Type B pancreatic cell (in vitro differentiated cells): Measurements from ENCODE around the gene APCDD1L. TPM values are rescaled to one million over a fixed set of nuclear protein-coding genes. Genes with fewer than 3 reads are reported as not detected.

Experiments
- DNase-seq: peaks from one replicate; pipeline ENCODE4 v3.0.0; 2021; ENCODE audit warnings: mixed read lengths; ENCODE audit not compliant: unreplicated experiment; ENCODE audit errors: extremely low spot score
- H3K27ac Mint-ChIP-seq: 2 replicates; pipeline ENCODE4 v1.8.0; 2021; ENCODE audit warnings: mild to moderate bottlenecking, mixed read lengths
- H3K27me3 Mint-ChIP-seq: 2 replicates; pipeline ENCODE4 v1.8.0; 2021; ENCODE audit warnings: mixed read lengths
- H3K36me3 Mint-ChIP-seq: 2 replicates; pipeline ENCODE4 v1.8.0; 2021; ENCODE audit warnings: mixed read lengths
- H3K4me1 Mint-ChIP-seq: one replicate; pipeline ENCODE4 v1.8.0; 2021; ENCODE audit warnings: mixed read lengths; ENCODE audit not compliant: unreplicated experiment
- H3K4me3 Mint-ChIP-seq: 2 replicates; pipeline ENCODE4 v1.8.0; 2021; ENCODE audit warnings: mild to moderate bottlenecking, mixed read lengths
- H3K9me3 Mint-ChIP-seq: 2 replicates; pipeline ENCODE4 v1.8.0; 2021; ENCODE audit warnings: mixed read lengths
- CTCF ChIP-seq: fragments of 200-600 bp; sonication (generic); conservative IDR thresholded peaks from 2 replicates; pipeline ENCODE4 v1.5.0; 2021; ENCODE audit warnings: antibody characterized with exemption, mild to moderate bottlenecking
- long read RNA-seq: library from polyadenylated mRNA; unstranded; transcript quantifications from one replicate; pipeline ENCODE4 v2.0.0, GENCODE V29; 2020
- total RNA-seq: library from RNA; stranded (reverse); gene quantifications from 2 replicates; pipeline ENCODE4 v1.2.1, GENCODE V29; 2021; ENCODE audit warnings: low replicate concordance

The APCDD1L gene
- 0.26 and 0.53 TPM in 2 replicates for total RNA-seq
- long read RNA-seq: 0 reads

GRCh38 chr20:58515233-58516212 lies at the start of gene APCDD1L:
Gene APCDD1L, minus strand, starts transcription at chr20:58515399. Its CDS starts 692 bp downstream, at chr20:58514707.
- Mint-ChIP-seq H3K9me3 (no peaks in the 10 kb centered on the region), H3K27me3 (peaks cover 81% of the 10 kb centered on the region), H3K4me1 (peaks cover 6% of the 10 kb centered on the region), H3K36me3 (no peaks in the 10 kb centered on the region), H3K27ac (peak within 1 kb of the TSS; percentile 43), H3K4me3 (peak within 1 kb of the TSS; percentile 78)
- DNase-seq: peak; percentile 58
- no peak for TF ChIP-seq CTCF

- DNase-seq: no peak
- TF ChIP-seq CTCF: no peak
- Mint-ChIP-seq H3K4me3 (no peak overlapping the region), H3K36me3 (peaks cover 4% of the 10 kb centered on the region), H3K27me3 (peaks cover 22% of the 10 kb centered on the region), H3K27ac (no peak overlapping the region), H3K4me1 (peaks cover 2% of the 10 kb centered on the region), H3K9me3 (peaks cover 7% of the 10 kb centered on the region)
Measured at GRCh38 chr20:58559368-58559729, 44.1 kb upstream of the APCDD1L start.

- TF ChIP-seq CTCF: peak; percentile 25
- H3K27me3 Mint-ChIP-seq: peaks cover 26% of the 10 kb centered on the region
- peaks cover 4% of the 10 kb centered on the region for H3K36me3 Mint-ChIP-seq
- H3K9me3 Mint-ChIP-seq: peaks cover 6% of the 10 kb centered on the region
- H3K4me1 Mint-ChIP-seq: peaks cover 8% of the 10 kb centered on the region
- DNase-seq: no peak
- H3K27ac Mint-ChIP-seq: no peak overlapping the region
- no peak overlapping the region for H3K4me3 Mint-ChIP-seq
Measured at GRCh38 chr20:58558486-58559367, 43.5 kb upstream of the APCDD1L start.

- H3K27me3 Mint-ChIP-seq: peaks cover 33% of the 10 kb centered on the region
- no peaks in the 10 kb centered on the region for H3K9me3 Mint-ChIP-seq
- H3K4me3 Mint-ChIP-seq: no peak overlapping the region
- no peak overlapping the region for H3K27ac Mint-ChIP-seq
- no peak for DNase-seq
- H3K36me3 Mint-ChIP-seq: no peaks in the 10 kb centered on the region
- H3K4me1 Mint-ChIP-seq: peaks cover 16% of the 10 kb centered on the region
- no peak for TF ChIP-seq CTCF
Measured at GRCh38 chr20:58557733-58558342, 42.6 kb upstream of the APCDD1L start.

GRCh38 chr20:58556961-58557360 lies 41.8 kb upstream of the APCDD1L start:
- no peak overlapping the region for H3K27ac Mint-ChIP-seq
- no peaks in the 10 kb centered on the region for H3K36me3 Mint-ChIP-seq

More at GRCh38 chr20:58556961-58557360, 41.8 kb upstream of the APCDD1L start:
- no peak for DNase-seq
- H3K4me1 Mint-ChIP-seq: peaks cover 21% of the 10 kb centered on the region
- peaks cover 39% of the 10 kb centered on the region for H3K27me3 Mint-ChIP-seq
- no peak overlapping the region for H3K4me3 Mint-ChIP-seq
- no peak for TF ChIP-seq CTCF
- no peaks in the 10 kb centered on the region for H3K9me3 Mint-ChIP-seq
